Measurements from ENCODE around the gene NOS3.

NOS3 gene

DNA sequence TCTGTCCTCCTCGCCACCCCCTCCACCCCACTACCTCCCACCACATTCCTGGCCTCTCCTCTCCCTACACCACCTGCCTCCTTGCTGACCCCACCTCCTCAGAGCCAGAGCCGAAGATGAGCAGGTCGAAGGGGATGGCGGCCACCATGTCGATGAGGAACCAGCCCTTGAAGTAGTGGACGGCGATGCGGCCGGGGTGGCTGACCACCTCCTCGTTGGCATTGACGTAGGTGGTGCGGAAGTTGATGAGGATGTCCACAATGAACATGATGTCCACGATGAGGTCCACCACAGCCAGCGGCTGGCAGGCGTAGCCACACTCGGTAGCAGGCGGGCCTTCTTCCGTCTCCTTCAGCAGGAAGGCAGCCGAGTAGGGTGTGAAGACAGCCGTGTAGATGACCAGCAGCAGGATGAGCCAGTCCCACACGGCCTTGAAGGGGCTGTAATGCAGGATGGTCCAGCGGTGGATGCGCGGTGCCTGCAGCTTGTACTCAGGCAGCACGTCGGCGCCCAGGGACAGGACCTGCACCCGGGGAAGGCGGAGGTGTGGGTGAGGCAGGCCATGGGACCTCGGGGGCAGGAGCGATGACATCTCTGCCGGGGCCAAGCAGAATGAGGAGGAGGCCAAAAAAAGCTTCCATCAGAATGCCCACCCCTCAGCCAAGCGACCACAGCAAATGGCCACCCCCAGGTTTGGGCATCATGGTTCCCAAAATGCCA is 38.3 kb upstream of the NOS3 start:
- DNase-seq (ENCODE audit: low read depth in 2 of 2) = no peak

GRCh38 chr7:150953061-150953997 is 37.5 kb upstream of the NOS3 start:
- DNase-seq (ENCODE audit: low read depth in 2 of 2) = no peak

DNA sequence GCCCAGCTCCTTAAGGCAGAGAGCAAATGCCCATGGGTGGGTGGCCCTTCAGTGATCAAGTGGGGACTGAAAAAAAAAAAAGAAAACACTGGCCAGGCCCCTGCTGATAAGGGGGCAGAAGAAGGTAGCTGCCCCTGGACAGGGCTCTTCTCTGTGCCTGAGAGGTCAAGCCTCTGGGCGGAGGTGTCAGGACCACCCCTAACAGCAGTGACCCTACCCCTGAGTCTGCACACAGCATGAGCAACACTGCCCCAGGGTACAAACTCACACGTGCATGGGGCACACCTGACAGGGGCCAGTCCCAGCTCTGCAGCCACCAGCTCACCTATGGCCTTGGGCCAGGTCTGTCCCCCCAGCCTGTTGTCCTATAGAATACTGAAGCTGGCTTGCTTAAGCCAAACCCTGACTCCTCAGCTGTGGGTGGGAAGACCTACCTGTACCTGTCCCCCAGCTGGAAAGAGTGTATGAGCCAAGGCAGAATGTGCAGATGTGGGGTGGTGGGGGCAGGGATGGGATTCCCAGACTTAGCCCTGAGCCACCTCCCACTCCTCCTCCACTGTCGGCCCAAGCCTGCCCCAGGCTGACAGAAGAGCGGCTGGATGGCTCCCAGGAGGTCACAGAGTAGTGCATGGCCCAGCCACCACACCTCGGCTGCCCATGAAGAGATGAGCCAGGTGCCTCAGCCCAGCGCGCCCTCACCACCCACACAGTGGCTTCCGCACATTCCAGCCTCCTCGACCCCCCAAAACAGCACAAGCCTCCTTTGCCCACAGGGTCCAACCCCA is 36.4 kb upstream of the NOS3 start:
- no peak for DNase-seq (ENCODE audit: low read depth in 2 of 2)

DNA sequence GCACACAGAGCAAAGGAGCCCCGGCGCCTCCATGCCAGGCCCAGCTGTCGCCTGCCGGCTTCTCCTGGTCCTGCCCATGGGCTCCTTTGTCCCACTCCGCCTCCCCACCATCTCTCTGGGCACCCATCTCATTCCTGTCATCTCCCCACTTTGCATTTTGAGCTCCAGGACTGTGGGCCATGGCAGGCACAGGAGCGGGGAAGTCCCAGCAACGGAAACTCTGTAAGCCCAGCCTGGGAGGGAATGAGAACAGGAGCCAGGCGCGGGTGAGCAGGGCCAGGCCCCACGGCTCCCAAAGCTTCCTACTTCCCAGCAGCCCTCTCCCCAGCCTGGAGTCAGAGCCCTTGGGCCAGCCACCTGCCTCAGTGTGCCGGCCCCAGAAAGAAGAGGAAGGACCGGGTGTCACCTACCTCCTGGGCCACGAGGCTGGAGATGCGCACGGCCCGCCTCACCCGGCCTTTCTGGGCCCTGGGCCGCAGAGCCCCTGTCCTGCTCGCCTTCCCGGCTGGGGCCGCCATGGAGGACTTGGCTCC is 35.8 kb upstream of the NOS3 start:
- DNase-seq (ENCODE audit: low read depth in 2 of 2) = no peak

DNA sequence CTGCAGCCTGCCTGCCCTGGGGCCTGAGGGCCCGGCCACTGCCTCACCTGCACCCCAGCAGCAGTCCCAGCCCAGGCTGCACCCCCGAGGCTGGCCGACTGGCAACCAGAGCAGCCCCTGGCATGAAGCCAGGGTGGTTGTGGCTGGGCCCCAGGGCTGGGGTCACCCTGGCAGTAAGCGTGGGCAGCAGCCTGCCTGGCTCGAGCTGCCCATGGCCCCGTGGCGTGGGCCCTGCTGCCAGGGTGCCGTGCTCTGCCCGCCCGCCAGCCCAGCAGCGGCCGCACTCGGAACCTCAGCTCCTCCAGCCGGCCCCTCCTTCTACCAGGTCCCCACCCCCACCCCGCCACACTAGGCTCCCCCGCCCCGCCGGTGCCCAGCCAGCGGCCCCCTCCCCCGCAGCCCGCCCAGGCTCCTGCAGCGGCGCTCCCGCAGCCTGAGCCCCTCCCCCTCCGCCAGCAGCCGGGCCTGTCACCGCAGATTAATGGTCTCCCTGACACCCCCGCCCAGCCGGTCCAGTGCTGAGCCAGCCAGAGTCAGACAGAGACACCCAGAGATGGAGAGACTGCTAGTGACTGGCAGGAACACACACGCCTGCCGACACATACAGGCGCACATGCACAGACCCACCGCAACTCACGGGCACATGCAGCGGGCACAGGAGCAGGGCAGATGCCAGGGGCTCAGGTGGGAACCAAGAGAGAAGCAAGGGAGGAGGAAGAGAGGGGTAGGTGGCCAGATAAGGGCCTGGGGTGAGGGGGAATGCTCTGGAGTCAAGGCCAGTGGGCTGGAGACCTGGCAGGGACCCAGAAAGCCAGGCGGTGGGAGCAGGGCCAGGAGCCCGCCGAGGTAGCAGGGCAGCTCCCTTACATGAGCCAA is 35.1 kb upstream of the NOS3 start:
- DNase-seq (ENCODE audit: low read depth in 2 of 2) = no peak

DNA sequence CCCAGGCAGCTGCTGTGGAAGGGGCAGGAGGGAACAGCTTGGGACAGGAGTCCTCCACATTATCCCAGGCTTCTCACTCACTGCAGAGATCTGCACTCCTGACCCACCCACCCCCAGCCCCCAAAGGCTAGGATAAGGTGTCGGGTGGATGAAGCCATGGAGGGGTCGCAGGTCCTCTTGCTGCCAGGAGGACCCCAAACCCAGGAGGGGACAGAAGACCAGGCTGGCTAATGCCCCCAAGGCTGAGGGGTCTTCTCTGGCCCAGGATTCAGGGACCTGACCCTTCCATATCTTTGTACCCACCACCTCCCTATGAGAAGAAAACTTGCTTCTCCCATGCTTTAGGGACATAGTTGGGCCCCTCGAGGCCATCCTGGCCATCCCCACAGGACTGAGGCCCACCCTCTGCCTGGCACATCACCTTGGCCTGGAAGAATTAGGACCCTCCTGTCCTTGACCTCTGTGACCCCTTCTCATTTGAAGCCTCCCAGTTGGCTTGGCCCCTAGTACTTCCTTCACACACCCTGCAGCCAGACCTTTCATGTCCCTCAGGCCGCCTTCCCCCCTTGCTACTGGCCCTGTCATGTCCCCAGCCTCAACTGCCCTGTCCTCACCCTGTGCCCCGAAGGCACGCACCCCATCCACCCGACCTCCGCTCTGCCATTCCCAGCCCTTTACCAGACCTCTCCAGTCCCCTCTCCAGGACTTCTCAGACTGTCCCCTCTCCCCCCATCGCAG is 34.3 kb upstream of the NOS3 start:
- DNase-seq (ENCODE audit: low read depth in 2 of 2) = no peak

DNA sequence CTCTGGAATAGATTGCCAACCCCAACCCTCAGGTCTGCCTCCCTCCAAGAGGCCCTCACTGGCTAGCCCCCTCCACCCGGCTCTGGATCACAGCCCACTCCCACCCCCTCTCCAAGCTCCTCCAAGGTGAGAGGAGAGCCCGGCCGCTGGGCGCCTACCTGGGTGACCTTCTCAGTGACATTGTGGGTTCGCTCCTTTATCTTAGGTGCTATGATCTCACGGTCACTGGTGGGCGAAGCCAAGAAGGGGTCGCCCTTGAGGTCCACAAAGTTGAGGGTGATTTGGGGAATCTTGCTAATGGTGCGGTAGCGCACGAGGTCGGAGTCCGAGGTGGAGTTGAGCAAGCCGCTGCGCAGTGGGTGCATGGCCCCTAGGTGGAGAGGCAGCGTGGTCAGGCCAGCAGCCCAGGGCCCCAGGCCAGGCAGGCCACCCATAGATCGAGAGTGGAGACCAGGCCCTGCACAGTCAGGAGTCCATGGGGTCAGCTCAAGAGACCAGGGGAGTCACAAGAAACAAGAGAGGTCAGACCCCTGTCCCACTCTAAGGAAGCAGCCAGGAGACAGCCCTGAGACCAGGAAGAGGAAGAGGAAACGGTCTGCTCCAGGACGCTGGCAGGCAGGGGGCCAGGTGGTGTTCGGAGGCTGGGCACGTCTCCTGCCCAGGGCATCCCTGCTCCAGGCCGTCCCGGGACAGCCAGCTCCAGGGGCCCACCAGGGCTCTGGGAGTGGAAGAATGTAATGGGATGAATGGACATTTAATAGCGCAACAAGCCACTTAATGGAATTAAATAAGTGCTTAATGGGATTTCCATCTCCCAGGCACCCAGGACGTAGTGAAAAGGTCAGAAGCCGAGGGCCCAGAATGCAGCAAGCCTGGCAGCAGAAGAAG is 33.4 kb upstream of the NOS3 start:
- no peak for DNase-seq (ENCODE audit: low read depth in 2 of 2)

- no peak for DNase-seq (ENCODE audit: low read depth in 2 of 2)
These were observed 32.7 kb upstream of the NOS3 start for GRCh38 chr7:150958062-150958552.

- no peak for DNase-seq (ENCODE audit: low read depth in 2 of 2)
These were observed 32.2 kb upstream of the NOS3 start for GRCh38 chr7:150958597-150958996.

- DNase-seq (ENCODE audit: low read depth in 2 of 2) = no peak
These were observed 31.7 kb upstream of the NOS3 start for GRCh38 chr7:150959081-150959480.

DNA sequence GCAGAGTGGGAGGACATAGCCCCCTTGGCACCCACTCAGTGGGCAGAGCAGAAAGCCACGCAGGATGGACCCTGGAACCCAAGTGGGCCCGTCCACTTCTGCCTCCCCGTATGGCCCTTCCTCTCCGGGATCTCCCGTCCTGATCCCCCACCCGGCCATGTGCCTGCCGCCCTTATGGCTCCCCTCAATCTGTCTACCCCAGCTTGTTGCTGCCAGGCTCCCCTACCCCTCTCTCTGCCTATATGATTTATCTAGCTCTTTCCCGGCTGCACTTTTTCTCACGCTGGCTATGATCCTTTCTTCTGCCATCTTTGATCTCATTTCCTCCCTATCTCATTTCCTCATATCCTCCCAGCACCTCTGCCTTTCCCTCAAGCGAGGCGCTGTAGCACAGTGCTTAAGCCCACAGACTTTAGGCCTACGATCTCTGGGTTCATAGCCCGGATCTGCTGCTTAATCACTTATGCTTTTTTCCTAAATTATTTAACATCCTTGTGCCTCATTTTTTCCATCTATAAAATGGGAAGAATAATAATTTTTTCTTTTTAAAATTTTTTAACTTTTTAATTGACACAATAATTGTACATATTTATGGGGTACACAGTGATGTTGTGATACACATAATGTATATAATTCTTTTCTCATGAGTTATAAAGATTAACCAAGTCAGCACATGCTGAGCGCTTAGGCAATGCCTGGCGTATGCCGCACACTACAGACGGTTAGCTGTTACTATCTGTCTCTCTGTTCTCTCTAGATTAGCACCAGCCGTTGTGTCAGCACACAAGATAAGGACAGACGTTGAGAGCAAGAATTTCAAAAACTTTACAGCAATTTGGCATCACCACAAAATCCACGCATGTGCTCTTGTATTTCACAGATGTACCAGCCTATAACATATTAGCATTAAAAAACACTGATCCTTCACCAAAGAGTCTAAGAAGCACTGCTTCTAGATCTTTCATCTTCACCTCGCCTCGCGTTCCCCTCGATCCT is 30.8 kb upstream of the NOS3 start:
- no peak for DNase-seq (ENCODE audit: low read depth in 2 of 2)

GRCh38 chr7:150961510-150962289 is 29.1 kb upstream of the NOS3 start:
- no peak for DNase-seq (ENCODE audit: low read depth in 2 of 2)

GRCh38 chr7:150962290-150962552 is 28.6 kb upstream of the NOS3 start:
- no peak for DNase-seq (ENCODE audit: low read depth in 2 of 2)

- no peak for DNase-seq (ENCODE audit: low read depth in 2 of 2)
These were observed 28.0 kb upstream of the NOS3 start for GRCh38 chr7:150962553-150963399.

DNA sequence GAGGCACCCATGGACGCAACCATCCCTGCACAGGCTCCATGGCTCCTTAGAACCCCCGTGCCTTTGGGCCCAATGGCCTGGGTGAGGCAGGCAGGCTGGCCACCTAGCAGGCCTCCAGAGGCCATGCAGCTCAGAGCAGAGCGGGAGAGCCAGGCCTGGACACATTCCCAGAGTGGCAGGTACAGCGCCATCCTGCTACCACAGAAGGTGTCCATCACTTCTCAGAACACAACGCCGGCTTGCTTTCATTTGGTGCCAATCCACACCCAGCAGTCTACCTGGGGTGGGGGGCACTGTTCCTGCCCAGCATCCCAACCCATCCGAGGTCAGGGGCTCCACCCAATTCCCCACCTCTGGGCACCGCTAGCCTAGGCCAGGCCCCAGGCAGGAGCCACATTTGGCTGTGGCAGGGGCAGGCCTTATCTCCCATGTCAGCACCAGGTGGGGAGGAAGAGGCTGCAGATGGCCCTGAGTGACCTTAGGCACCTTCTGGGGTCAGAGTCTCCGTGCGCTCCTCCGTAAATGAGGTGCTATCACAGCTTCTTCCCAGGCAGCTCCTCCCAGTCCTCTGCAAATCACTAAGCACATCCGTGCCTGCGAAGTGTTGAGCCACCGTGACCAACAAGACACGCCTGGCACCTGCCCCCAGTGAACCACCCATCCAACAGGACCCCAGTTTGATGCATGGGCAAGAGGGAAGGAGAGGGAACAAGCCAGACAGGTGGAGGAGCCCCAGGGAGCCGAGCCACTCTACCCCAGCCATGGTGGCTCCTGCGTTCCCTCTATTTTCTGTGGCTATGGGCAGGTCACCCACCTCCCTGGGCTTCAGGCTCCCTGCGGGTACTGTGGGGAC is 26.9 kb upstream of the NOS3 start:
- DNase-seq (ENCODE audit: low read depth in 2 of 2) = no peak
